Right lobe of liver (tissue), 4 donors: Measurements from ENCODE around the gene ERGIC1.

Experiments
- CTCF ChIP-seq, 4 donors: fragments of 200-600 bp in 3 of 4; fragments of 450-650 bp in 1 of 4; IDR thresholded peaks; one replicate each; pipeline versions ENCODE4 v1.5.1 to v1.8.0; 2016 to 2022; ENCODE audit warnings: antibody characterized with exemption in 4 of 4, mild to moderate bottlenecking in 2 of 4
- POLR2A ChIP-seq: fragments of 450-650 bp; IDR thresholded peaks from one replicate; pipeline ENCODE4 v1.6.1; 2017; ENCODE audit warnings: antibody characterized with exemption, mild to moderate bottlenecking
- donor health status: DM: no; HTN: no; CAD: no.
- donor health status: DM: no; HTN: no; CAD: no.
- donor health status: DM: no; HTN: yes; CAD: no.

DNA sequence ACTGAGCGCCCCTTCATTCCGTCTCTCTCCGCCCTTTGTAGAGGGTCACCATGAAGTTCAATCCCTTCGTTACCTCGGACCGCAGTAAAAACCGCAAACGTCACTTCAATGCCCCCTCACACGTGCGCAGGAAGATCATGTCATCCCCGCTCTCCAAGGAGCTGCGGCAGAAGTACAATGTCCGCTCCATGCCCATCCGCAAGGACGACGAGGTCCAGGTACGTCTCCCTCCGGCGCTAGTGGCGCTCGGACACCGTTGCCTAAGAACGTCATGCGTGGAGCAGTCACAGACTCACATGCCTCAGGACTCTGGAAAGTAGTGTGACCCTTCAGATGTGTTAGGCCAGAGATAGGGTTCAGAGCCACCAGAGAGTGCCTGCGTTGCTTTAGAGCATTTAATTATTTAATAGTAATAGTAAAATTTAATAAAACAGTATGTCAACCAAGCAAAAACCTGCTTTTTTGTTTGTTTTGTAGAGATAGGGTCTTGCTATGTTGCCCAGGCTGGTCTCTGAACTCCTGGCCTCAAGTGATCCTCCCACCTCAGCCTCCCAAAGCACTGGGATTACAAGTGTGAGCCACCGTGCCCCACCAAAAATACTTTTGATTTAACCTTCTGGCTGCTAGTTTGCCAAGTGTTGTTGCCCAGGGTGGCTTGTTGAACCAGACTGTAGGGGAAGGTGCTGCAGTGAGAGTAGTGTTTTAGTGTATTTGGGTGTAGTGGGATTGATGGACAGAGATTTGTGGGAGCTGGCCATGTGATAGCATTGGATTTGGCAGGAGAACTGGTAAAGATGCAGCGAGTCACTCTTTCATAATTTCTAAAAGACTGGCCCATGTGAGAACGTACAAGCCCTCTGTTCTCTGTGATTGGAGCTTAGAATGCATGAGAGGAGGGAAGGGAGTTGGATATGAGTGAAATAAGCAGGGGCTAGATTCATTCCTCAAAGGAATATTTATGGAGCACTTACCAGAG, 126.1 kb downstream of the ERGIC1 start:
- TF ChIP-seq CTCF (IDR thresholded peaks at IDR 0.05) (no peak), POLR2A (no peak)
